Neural progenitor cell (in vitro differentiated cells): ENCODE results near the gene TSC2.
"Not testable (repeated sequence)": the region's sequence is repeated elsewhere in the genome, so short reads cannot be mapped to it uniquely, and the experiment has no call there.

ENCODE experiments used
- EZH2 ChIP-seq: fragments of 200-600 bp; sonication (generic); IDR thresholded peaks from 2 replicates; pipeline ENCODE4 v1.6.1; 2017; ENCODE audit warnings: antibody characterized with exemption, mild to moderate bottlenecking, moderate library complexity
- EZH2phosphoT487 ChIP-seq: fragments of 200-600 bp; sonication (generic); IDR thresholded peaks from 2 replicates; pipeline ENCODE4 v1.6.1; 2017; ENCODE audit warnings: antibody characterized with exemption
- TF ChIP-seq, protein P1 (sequence below): fragments of 200-600 bp; sonication (generic); IDR thresholded peaks from 2 replicates; pipeline ENCODE4 v1.5.1; 2017; ENCODE audit warnings: antibody characterized with exemption, mild to moderate bottlenecking

DNA sequence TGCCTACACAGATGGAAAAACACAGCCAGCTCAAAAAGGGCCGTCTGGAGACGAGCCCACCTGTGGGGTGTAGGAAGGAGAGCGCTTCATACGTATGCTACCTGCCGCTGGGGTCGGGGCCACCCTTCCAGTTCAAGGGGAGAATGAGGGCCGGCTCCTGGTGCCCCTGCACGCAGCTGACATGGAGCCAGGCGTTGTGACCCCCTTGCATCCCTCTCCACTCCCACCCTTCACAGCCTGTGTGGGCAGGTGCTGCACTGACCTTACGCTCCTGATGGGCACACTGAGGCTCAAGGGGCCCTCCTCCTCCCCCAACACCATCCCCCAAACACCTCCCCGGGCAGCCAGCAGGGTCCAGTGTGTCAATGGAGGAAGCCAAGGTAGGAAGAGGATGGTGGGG, 77.8 kb downstream of the TSC2 start:
- TF ChIP-seq, protein P1, sequence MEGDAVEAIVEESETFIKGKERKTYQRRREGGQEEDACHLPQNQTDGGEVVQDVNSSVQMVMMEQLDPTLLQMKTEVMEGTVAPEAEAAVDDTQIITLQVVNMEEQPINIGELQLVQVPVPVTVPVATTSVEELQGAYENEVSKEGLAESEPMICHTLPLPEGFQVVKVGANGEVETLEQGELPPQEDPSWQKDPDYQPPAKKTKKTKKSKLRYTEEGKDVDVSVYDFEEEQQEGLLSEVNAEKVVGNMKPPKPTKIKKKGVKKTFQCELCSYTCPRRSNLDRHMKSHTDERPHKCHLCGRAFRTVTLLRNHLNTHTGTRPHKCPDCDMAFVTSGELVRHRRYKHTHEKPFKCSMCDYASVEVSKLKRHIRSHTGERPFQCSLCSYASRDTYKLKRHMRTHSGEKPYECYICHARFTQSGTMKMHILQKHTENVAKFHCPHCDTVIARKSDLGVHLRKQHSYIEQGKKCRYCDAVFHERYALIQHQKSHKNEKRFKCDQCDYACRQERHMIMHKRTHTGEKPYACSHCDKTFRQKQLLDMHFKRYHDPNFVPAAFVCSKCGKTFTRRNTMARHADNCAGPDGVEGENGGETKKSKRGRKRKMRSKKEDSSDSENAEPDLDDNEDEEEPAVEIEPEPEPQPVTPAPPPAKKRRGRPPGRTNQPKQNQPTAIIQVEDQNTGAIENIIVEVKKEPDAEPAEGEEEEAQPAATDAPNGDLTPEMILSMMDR: not testable (repeated sequence)
- TF ChIP-seq EZH2phosphoT487, EZH2: not testable (repeated sequence)
